ENCODE results near the gene PRKG1. TPM values are rescaled to one million over a fixed set of nuclear protein-coding genes. Genes with fewer than 3 reads are reported as not detected.
A peak's percentile ranks its signal among the peaks of the same experiment; 100 is the strongest.

PRKG1 gene
- total RNA-seq, 1 donor from 2014 or later = 28.1 TPM

DNA sequence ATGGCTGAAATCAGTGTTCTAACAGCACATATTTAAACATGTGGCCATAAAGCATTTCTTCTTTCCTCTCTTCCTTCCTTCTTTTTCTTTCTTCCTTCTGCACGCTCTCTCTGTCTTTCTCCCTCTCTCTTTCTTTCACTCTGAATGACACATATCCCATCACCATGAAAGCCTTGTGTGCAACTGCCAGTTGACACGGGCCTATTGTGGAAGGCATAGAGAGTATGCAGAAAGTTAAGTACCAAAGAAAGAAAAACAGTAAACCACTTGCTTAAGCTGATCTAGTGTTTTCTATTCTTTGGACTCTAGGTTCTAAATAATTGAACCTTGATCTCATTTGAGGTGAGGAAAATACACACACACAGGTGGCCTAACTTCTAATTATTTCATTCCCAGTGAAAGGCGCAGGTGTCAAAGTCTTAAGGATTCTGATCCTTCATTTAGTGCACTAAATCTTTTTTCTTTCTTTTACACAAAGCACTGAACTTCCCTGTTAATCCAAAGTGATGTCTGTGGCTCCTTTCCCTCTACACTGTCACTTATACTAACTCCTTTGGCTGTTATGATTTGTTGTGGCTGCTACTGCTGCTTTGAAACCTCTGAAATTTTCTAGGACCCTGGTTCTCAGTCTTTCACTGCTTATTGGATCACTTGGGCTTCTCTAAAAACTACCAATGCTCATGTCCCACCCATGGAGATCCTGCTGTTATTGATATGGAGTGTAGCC is 1257.5 kb downstream of the PRKG1 start:
- DNase-seq (ENCODE audit: missing footprints) (no peak), ATAC-seq (no peak)
- intact Hi-C loops (cut with DNase I) = no loop called here

DNA sequence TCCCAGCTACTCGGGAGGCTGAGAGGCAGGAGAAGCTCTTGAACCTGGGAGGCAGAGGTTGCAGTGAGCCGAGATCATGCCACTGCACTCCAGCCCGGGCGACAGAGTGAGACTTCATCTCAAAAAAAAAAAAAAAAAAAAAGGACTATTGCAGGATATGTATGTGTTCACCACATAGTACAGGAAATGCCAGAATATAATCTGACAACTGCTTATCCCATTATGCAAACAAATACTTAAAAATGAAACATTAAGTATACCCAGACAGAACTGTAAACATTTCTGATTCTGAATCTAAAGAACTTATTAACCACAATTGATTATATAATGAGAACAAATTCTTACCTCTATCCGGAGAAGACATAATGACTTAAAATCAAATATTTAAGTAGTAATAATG is 1258.5 kb downstream of the PRKG1 start:
- DNase-seq (ENCODE audit: missing footprints) = no peak
- no peak for ATAC-seq
- intact Hi-C loops (cut with DNase I) = no loop called here

DNA sequence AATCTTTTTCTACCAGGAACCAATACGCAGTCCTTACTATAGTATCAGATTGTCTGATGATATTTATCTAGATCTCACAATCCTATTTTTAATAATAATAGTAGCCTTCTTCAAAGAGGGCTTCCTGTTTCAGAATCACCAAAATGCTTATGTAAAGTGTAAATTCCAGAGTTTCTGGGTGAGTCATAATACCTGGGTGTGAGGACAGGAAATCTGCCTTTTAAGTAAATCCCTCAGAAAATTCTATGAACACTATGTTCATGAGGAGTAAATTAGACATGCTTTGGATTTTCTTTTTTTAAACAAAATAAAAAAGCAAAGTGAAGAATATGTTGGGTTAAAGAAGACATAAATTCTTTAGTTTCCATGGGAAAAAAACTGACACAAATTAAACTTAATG is 1260.3 kb downstream of the PRKG1 start:
- DNase-seq (ENCODE audit: missing footprints) = no peak
- intact Hi-C loops (cut with DNase I) = no loop called here
- ATAC-seq = no peak

DNA sequence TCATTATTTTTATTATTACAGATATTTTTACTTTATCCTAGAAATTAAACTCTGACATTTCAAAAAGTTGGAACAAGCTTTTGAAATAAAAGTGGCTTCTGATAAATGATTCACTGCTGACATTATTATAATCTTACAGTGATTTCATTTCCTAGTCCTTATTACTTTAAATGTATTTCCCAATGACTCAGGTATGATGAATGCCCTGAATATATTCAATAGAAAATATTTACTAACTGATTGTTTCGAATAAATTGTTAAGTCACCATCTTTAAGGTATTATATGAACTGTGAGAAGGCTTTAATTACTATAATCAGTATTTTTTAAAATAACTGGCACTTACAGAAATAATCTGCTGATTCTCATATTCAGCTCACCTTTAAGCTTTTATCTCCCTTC is 1261.4 kb downstream of the PRKG1 start:
- ATAC-seq = no peak
- no peak for DNase-seq (ENCODE audit: missing footprints)
- intact Hi-C loops (cut with DNase I) = no loop called here

DNA sequence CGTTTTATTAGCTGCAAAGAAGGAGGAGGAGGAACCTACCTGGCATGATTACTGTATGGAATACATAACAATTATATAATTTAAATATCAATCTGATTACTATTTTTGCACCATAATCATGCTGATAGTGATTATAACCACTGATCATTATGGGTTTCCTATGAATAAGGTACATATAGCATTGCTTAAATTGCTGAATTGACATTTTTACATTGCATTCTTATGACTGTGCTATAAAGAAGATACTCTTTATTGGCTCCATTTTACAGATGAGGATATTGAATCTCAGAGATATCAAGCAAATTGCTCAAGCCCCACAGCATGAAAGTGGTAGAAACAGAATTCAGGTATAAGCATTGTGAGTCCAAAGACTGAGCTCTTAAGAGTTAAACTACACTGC is 1262.9 kb downstream of the PRKG1 start:
- DNase-seq (ENCODE audit: missing footprints) (no peak), ATAC-seq (no peak)
- intact Hi-C loops (cut with DNase I) = no loop called here

DNA sequence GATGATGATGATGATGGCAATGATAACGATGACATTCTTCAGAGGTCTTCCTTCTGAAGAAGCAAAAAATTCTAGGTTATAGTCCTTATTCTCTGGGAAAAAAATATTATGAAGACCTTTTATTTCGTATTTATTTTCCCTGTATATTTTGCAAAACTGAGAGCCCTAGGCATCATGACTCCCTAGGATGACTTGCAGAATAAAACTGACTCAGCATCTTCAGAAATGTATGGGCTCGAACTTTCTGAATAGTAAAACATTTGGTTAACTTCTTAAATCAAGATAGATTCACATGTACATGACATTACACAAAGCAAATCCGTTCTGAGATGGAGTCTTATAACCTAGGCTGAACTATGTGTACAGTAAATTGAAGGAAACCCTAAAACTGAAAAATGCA is 1269.2 kb downstream of the PRKG1 start:
- intact Hi-C loops (cut with DNase I) = no loop called here
- ATAC-seq (no peak), DNase-seq (ENCODE audit: missing footprints) (no peak)

DNA sequence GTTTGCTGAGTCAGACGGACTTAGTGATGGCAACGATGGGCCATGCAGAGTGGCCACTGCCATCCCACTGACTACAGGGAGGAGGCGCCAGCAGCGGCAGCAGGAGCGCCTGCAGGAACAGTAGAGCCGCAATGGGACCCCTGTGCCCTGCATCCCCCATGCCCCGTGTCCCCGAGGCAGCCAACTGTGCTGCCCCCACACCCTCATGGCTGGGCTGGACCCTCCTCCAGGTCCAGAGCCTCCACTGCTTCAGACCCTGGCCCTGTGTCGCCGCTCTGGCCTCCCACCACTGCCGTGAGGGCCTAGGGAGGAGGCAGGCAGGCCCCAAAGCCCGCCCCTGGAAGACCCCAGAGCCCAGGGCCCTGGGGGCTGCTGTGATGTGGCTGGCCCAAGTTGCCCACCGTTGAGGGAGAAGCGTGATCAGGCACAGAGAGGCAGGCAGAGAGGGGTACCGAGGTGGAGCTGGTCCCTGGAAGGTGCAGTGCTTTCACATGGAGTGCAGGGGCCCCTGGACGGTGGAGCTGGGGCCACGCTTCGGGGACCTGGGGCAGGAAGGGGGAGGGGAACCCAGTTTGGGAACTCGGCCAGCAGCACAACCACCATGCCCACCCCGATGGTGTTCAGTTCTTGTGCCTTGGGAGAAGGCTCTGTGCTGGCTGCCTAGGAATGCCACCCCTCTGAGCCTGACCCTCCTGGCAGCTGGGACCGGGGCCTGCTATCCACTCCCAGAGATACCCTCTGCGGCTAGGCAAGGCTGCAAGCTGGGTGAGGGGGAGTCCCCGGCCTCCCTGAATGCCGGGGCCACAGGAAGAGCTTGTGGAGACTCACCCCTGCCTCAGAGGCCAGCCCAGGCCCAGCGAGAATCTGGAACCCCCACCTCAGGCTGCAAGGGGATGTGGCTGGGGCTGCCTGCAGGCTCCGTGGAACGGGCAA is 1272.4 kb downstream of the PRKG1 start:
- intact Hi-C loops (cut with DNase I) = no loop called here
- DNase-seq (ENCODE audit: missing footprints) (peak; percentile 61), ATAC-seq (no peak)

DNA sequence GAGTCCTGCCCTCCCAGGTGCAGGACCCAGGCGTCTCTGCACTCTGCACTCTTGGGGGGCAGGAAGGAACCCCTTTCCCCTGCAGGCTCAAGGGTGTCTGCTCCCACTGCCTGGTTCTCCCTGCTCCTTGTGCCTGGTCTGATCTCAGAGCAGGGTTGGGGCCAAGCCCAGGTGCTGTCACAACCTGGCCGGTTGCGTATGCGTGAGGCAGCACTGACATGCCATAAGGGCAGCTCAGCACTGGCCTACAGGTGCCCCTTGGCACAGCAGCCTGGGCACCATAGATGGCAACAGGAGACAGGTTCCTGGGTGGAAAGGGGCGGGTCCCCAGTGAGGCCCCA is 1273.0 kb downstream of the PRKG1 start:
- intact Hi-C loops (cut with DNase I) = no loop called here
- DNase-seq (ENCODE audit: missing footprints) (no peak), ATAC-seq (no peak)

Small RNA genes lying within 50 kb of the gene (microRNA-seq; reads per million reads assigned to microRNA genes)
- gene MIR605 = 4.7 reads per million, percentile 10 among the genes with 10 or more reads in this experiment

Other genes with a start within 250 kb of the PRKG1 start
- gene A1CF, start 188.9 kb upstream of the PRKG1 start, total RNA-seq = not detected